CD14-positive monocyte (primary cell): ENCODE data around the gene QSER1. TPM values are rescaled to one million over a fixed set of nuclear protein-coding genes. Genes with fewer than 3 reads are reported as not detected.

Source experiments
- DNase-seq, 3 donors: peaks; one replicate each; pipeline ENCODE4 v3.0.0-alpha.2; 2011 to 2022
- H2AFZ ChIP-seq: 2 replicates; pipeline ENCODE4 v1.6.0; 2012; ENCODE audit warnings: mild to moderate bottlenecking, low read depth, low read length, inconsistent platforms; ENCODE audit not compliant: insufficient read depth, poor library complexity, severe bottlenecking
- H3K27ac ChIP-seq, 2 donors: 1 replicate in 1 of 2; 2 replicates in 1 of 2; pipeline ENCODE4 v1.5.1; 2012 to 2013; ENCODE audit warnings: low read length in 2 of 2, control low read depth in 1 of 2, inconsistent platforms in 1 of 2, low read depth in 1 of 2, mild to moderate bottlenecking in 1 of 2
- H3K27me3 ChIP-seq, 2 donors: one replicate each; pipeline versions ENCODE4 v1.6.0 to v1.6.1; 2011 to 2013; ENCODE audit warnings: low read length in 2 of 2; ENCODE audit not compliant: control insufficient read depth in 2 of 2, insufficient read depth in 2 of 2
- H3K36me3 ChIP-seq, 2 donors: replicated peaks in 1 of 2; 1 replicate in 1 of 2; 2 replicates in 1 of 2; pipeline versions ENCODE4 v1.5.1 to v1.6.1; 2012 to 2013; ENCODE audit warnings: low read length in 2 of 2, control low read depth in 1 of 2, inconsistent platforms in 1 of 2, mild to moderate bottlenecking in 1 of 2; ENCODE audit not compliant: insufficient read depth in 2 of 2, control insufficient read depth in 1 of 2
- H3K4me1 ChIP-seq, 2 donors: 1 replicate in 1 of 2; 2 replicates in 1 of 2; pipeline versions ENCODE4 v1.5.1 to v1.6.1; 2012 to 2013; ENCODE audit warnings: low read length in 2 of 2, control low read depth in 1 of 2, inconsistent platforms in 1 of 2, mild to moderate bottlenecking in 1 of 2, moderate library complexity in 1 of 2; ENCODE audit not compliant: insufficient read depth in 2 of 2, control insufficient read depth in 1 of 2
- H3K4me2 ChIP-seq: replicated peaks from 2 replicates; pipeline ENCODE3; 2012; ENCODE audit warnings: low read length, moderate library complexity, mild to moderate bottlenecking; ENCODE audit not compliant: poor library complexity, severe bottlenecking; ENCODE audit errors: extremely low read depth
- H3K4me3 ChIP-seq, 3 experiments: fragments of 200-600 bp in 1 of 3; sonication (generic) in 1 of 3; replicated peaks in 1 of 3; 1 replicate in 2 of 3; 2 replicates in 1 of 3; pipeline ENCODE4 v1.5.1; 2011 to 2013; ENCODE audit warnings: low read length in 3 of 3, mild to moderate bottlenecking in 3 of 3, control low read depth in 2 of 3, low read depth in 2 of 3, inconsistent platforms in 1 of 3, moderate library complexity in 1 of 3
- H3K79me2 ChIP-seq: 2 replicates; pipeline ENCODE4 v1.6.0; 2012; ENCODE audit warnings: mild to moderate bottlenecking, control low read depth, inconsistent platforms, low read length, moderate library complexity; ENCODE audit not compliant: insufficient read depth
- H3K9ac ChIP-seq: 2 replicates; pipeline ENCODE4 v1.6.0; 2017; ENCODE audit warnings: low read length, mild to moderate bottlenecking; ENCODE audit not compliant: insufficient read depth, poor library complexity, severe bottlenecking
- H3K9me3 ChIP-seq, 2 donors: replicated peaks in 1 of 2; 1 replicate in 1 of 2; 2 replicates in 1 of 2; pipeline versions ENCODE4 v1.5.1 to v1.6.1; 2012 to 2013; ENCODE audit warnings: low read length in 2 of 2, control low read depth in 1 of 2; ENCODE audit not compliant: control insufficient read depth in 1 of 2, insufficient read depth in 1 of 2
- H4K20me1 ChIP-seq: 2 replicates; pipeline ENCODE4 v1.6.0; 2012; ENCODE audit warnings: mild to moderate bottlenecking, low read length, control low read depth, moderate library complexity; ENCODE audit not compliant: insufficient read depth
- H3K27ac Mint-ChIP-seq, 7 donors: one replicate each; pipeline ENCODE4 v1.8.0; 2020; ENCODE audit warnings: mild to moderate bottlenecking in 7 of 7, mixed read lengths in 7 of 7, moderate library complexity in 6 of 7, inconsistent platforms in 2 of 7
- H3K27me3 Mint-ChIP-seq, 3 donors: one replicate each; pipeline ENCODE4 v1.8.0; 2021 to 2022; ENCODE audit warnings: low read depth in 3 of 3, mild to moderate bottlenecking in 3 of 3, mixed read lengths in 3 of 3, moderate library complexity in 3 of 3, inconsistent platforms in 1 of 3
- H3K36me3 Mint-ChIP-seq, 2 donors: one replicate each; pipeline ENCODE4 v1.8.0; 2020; ENCODE audit warnings: mixed read lengths in 2 of 2, inconsistent platforms in 1 of 2, mild to moderate bottlenecking in 1 of 2
- H3K4me1 Mint-ChIP-seq: one replicate; pipeline ENCODE4 v1.8.0; 2020; ENCODE audit warnings: mild to moderate bottlenecking, mixed read lengths
- H3K4me3 Mint-ChIP-seq, 2 donors: one replicate each; pipeline ENCODE4 v1.8.0; 2020; ENCODE audit warnings: mild to moderate bottlenecking in 2 of 2, mixed read lengths in 2 of 2, moderate library complexity in 1 of 2
- H3K9me3 Mint-ChIP-seq, 7 donors: one replicate each; pipeline ENCODE4 v1.8.0; 2020 to 2022; ENCODE audit warnings: mixed read lengths in 7 of 7, mild to moderate bottlenecking in 6 of 7, moderate library complexity in 6 of 7, inconsistent platforms in 2 of 7
- CTCF ChIP-seq: fragments of 200-600 bp; IDR thresholded peaks from one replicate; pipeline ENCODE4 v1.8.0; 2022; ENCODE audit warnings: antibody characterized with exemption, mild to moderate bottlenecking
- WGBS: methylation state at CpG from one replicate; pipeline ENCODE4 v1.1.5; 2013; ENCODE audit warnings: missing lambda C conversion rate; ENCODE audit not compliant: insufficient coverage; 5-methylcytosine and 5-hydroxymethylcytosine counted together
- intact Hi-C, 2 donors: fragments of 100-400 bp; cut with micrococcal nuclease; formaldehyde crosslinking; loops; one replicate each; pipeline versions ENCODE4 v1.15.0 to v1.15.1; 2023
- polyA plus RNA-seq, 3 donors: library from polyadenylated mRNA; depleted of rRNA in 1 of 3; unstranded in 2 of 3; stranded (reverse) in 1 of 3; fragments of 300-500 nt in 2 of 3; fragments of >200 nt in 1 of 3; fragmentation: Illumina TruSeq in 2 of 3; gene quantifications; 1 replicate in 2 of 3; 2 replicates in 1 of 3; pipeline ENCODE4 v1.2.3, GENCODE V29; 2012 to 2021

The QSER1 gene
- polyA plus RNA-seq, 3 donors, result 1.1 to 7.0 (median 2.5) TPM

GRCh38 chr11:32919338-32919737 lies 26.7 kb downstream of the QSER1 start:
- no peaks in the 10 kb centered on the region for H3K9me3 ChIP-seq
- no peak overlapping the region for H3K27ac ChIP-seq
- H3K27me3 ChIP-seq, result no peaks in the 10 kb centered on the region
- H3K79me2 ChIP-seq, result peaks cover 52% of the 10 kb centered on the region
- Mint-ChIP-seq H3K4me3 (no peak overlapping the region), H3K4me1 (peaks cover 7% of the 10 kb centered on the region), H3K36me3 (peaks cover 5 to 6% of the 10 kb centered on the region in 2 donors), H3K9me3 (no peaks in the 10 kb centered on the region), H3K27me3 (no peaks in the 10 kb centered on the region), H3K27ac (no peak overlapping the region)
- TF ChIP-seq CTCF, result no peak
- no CpG with 5 or more reads among the region's 4 CpGs for WGBS
- intact Hi-C loops, result no loop called here
- peaks cover 27% of the 10 kb centered on the region for H4K20me1 ChIP-seq
- no peak overlapping the region for H2AFZ ChIP-seq
- H3K36me3 ChIP-seq, result no peaks in the 10 kb centered on the region
- H3K4me1 ChIP-seq, result no peaks in the 10 kb centered on the region
- no peak overlapping the region for H3K4me2 ChIP-seq
- no peak overlapping the region for H3K9ac ChIP-seq
- no peak for DNase-seq
- no peak overlapping the region for H3K4me3 ChIP-seq

GRCh38 chr11:32920570-32920969 lies 28.0 kb downstream of the QSER1 start:
- H3K36me3 Mint-ChIP-seq, result peaks cover 3 to 5% of the 10 kb centered on the region in 2 donors
- H3K27me3 Mint-ChIP-seq, result no peaks in the 10 kb centered on the region
- H3K27me3 ChIP-seq, result no peaks in the 10 kb centered on the region
- H3K27ac ChIP-seq, result no peak overlapping the region
- no peak overlapping the region for H3K27ac Mint-ChIP-seq
- H3K79me2 ChIP-seq, result peaks cover 52% of the 10 kb centered on the region
- DNase-seq, result no peak
- no peak overlapping the region for H3K4me3 Mint-ChIP-seq
- H3K4me3 ChIP-seq, result no peak overlapping the region
- WGBS, result no CpG with 5 or more reads among the region's 1 CpG
- H4K20me1 ChIP-seq, result peaks cover 29% of the 10 kb centered on the region
- H3K4me1 Mint-ChIP-seq, result peaks cover 7% of the 10 kb centered on the region
- no peak for TF ChIP-seq CTCF
- no peak overlapping the region for H2AFZ ChIP-seq
- H3K9me3 Mint-ChIP-seq, result no peaks in the 10 kb centered on the region
- no peak overlapping the region for H3K4me2 ChIP-seq
- no peaks in the 10 kb centered on the region for H3K36me3 ChIP-seq
- H3K4me1 ChIP-seq, result no peaks in the 10 kb centered on the region
- no peak overlapping the region for H3K9ac ChIP-seq
- no peaks in the 10 kb centered on the region for H3K9me3 ChIP-seq
- intact Hi-C loops, result no loop called here
